Fibroblast of the aortic adventitia (primary cell): Measurements from ENCODE around the gene MX1. TPM values are rescaled to one million over a fixed set of nuclear protein-coding genes. Genes with fewer than 3 reads are reported as not detected.

Experiments used
- DNase-seq: peaks from one replicate; pipeline ENCODE4 v3.0.0-alpha.2; 2010; ENCODE audit warnings: low read depth
- H3K4me3 ChIP-seq: 2 replicates; pipeline ENCODE4 v1.5.1; 2011; ENCODE audit warnings: low read depth, mild to moderate bottlenecking, control low read depth, low read length, moderate library complexity
- total RNA-seq: library from RNA; depleted of rRNA; stranded (reverse); fragments of >200 nt; gene quantifications from 2 replicates; pipeline ENCODE4 v1.2.3, GENCODE V29; 2012; ENCODE audit warnings: low replicate concordance
- TF ChIP-seq, protein P1 (sequence below): IDR thresholded peaks from 2 replicates; pipeline ENCODE4 v1.5.1; 2011; ENCODE audit warnings: mild to moderate bottlenecking, low read length, control low read depth, inconsistent platforms; ENCODE audit not compliant: insufficient read depth

The MX1 gene
- total RNA-seq, 1 donor: 3.2 TPM

GRCh38 chr21:41427556-41427955 lies 1.5 kb downstream of the MX1 start:
- H3K4me3 ChIP-seq: no peak overlapping the region
- no peak for DNase-seq
- TF ChIP-seq, protein P1, sequence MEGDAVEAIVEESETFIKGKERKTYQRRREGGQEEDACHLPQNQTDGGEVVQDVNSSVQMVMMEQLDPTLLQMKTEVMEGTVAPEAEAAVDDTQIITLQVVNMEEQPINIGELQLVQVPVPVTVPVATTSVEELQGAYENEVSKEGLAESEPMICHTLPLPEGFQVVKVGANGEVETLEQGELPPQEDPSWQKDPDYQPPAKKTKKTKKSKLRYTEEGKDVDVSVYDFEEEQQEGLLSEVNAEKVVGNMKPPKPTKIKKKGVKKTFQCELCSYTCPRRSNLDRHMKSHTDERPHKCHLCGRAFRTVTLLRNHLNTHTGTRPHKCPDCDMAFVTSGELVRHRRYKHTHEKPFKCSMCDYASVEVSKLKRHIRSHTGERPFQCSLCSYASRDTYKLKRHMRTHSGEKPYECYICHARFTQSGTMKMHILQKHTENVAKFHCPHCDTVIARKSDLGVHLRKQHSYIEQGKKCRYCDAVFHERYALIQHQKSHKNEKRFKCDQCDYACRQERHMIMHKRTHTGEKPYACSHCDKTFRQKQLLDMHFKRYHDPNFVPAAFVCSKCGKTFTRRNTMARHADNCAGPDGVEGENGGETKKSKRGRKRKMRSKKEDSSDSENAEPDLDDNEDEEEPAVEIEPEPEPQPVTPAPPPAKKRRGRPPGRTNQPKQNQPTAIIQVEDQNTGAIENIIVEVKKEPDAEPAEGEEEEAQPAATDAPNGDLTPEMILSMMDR: no peak

GRCh38 chr21:41428311-41428710 lies 2.3 kb downstream of the MX1 start:
- no peak for DNase-seq
- TF ChIP-seq, protein P1: no peak
- no peak overlapping the region for H3K4me3 ChIP-seq

GRCh38 chr21:41428847-41429246 lies 2.8 kb downstream of the MX1 start:
- TF ChIP-seq, protein P1: no peak
- no peak for DNase-seq
- no peak overlapping the region for H3K4me3 ChIP-seq

DNA sequence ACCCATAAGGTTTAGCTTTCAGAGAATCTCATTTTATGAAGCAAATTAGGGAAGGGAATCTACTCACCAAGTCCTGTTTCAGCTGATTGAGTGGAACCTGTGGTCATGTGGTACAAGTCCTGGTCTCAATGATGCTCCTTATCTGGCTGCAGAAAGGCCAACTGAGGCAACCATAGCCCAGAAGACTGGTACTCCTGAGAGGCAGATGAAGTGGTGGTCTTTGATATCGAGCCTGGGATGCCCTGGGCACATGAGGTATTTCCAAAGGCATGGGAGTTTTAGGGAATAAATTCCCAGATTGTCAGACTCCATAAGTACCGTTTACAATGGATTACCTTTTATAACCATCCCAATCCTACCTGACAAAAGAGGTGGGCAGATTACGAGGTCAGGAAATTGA lies 3.3 kb downstream of the MX1 start:
- TF ChIP-seq, protein P1: no peak
- DNase-seq: no peak
- no peak overlapping the region for H3K4me3 ChIP-seq

GRCh38 chr21:41429925-41430491 lies 4.0 kb downstream of the MX1 start:
- no peak overlapping the region for H3K4me3 ChIP-seq
- DNase-seq: no peak
- TF ChIP-seq, protein P1: no peak

GRCh38 chr21:41431788-41432548 lies 5.9 kb downstream of the MX1 start:
- no peak for DNase-seq
- no peak overlapping the region for H3K4me3 ChIP-seq
- TF ChIP-seq, protein P1: no peak
